GM12891 (cell line): Measurements from ENCODE around the gene TJP2.

Source experiments
- POLR2A ChIP-seq: IDR thresholded peaks from 2 replicates; pipeline ENCODE4 v1.6.1; 2011; ENCODE audit warnings: low read depth, low read length, control low read depth
- SPI1 ChIP-seq: IDR thresholded peaks from 2 replicates; pipeline ENCODE4 v1.6.1; 2011; ENCODE audit warnings: low read depth, low read length, control low read depth

DNA sequence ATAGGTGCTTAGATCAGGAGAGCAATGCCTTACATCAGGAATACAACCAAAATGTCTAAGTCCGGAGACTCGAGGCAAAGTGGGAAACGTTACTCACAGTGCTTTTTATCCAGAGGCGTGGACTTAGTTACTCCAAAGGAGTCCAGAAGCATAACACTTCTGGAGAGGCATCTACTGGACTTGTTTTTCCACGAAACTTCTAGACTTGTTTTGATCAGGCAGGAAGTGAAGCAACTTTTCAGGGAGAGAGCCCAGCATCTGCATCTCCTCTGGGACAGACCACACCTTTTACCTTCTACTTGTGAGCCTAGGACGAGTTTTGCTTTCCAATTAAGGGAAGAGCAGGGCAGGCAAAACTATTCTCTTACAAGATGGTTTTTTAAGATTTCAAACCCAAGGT lies 1.2 kb upstream of the TJP2 start:
- TF ChIP-seq POLR2A (no peak), SPI1 (no peak)
